Globus pallidus (tissue), 1 donor: ENCODE data around the gene NINL.
A peak's percentile ranks its signal among the peaks of the same experiment; 100 is the strongest.

Experiments used
- DNase-seq: peaks from one replicate; pipeline ENCODE4 v3.0.0-alpha.2; 2015; ENCODE audit warnings: low spot score

Gene NINL

GRCh38 chr20:25407311-25408169 is 177.8 kb downstream of the NINL start, which contains the start of gene GINS1:
TSS of gene GINS1 (plus strand) at chr20:25407673. CDS start at chr20:25407821, 148 bp downstream.
- peak; percentile 71 for DNase-seq
